HG02943 (cell line): ENCODE data around the gene ZNF169.
"Not testable (repeated sequence)": the region's sequence is repeated elsewhere in the genome, so short reads cannot be mapped to it uniquely, and the experiment has no call there.

Experiments
- ATAC-seq: cut with Tn5 transposase; IDR thresholded peaks from one replicate; pipeline ENCODE4 v1.9.1; 2021; ENCODE audit warnings: mild to moderate bottlenecking, low read depth, moderate library complexity; ENCODE audit not compliant: unreplicated experiment

Gene ZNF169

DNA sequence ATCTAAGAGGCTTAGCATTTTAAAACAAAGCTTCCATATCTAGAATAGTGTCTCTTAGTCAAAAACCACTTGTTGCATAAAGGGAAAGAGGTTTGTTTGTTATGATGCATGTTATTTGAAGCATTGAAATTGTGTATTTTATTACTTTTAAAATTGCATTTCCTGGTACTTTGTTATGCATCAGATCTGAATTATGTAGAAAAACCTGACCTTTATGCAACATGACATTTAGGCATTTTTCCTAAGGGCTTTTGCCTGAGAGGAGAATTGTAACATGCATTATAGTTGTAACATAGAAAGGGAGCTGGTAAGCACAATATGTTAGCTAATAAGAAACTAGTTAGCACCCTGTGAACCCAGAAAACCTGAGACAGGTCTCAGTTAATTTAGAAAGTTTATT lies 22.0 kb downstream of the ZNF169 start:
- no peak for ATAC-seq

DNA sequence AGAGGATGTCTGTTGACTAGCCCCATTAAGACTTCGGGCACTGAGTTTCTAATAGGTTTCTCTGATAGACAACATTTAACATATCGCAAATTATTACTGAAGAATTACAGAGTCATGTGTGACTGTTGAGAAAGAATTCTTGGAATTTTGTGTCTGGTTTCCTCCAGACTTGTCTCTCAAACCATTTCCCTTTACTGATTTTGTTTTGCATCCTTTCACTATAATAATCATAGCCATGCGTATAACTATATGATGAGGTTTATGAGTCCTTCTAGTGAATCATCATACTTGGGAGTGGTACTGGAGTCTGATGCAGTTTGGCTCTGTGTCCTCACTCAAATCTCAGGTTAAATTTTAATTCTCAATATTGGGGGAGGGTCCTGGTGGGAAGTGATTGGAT lies 27.0 kb downstream of the ZNF169 start:
- ATAC-seq, result no peak

DNA sequence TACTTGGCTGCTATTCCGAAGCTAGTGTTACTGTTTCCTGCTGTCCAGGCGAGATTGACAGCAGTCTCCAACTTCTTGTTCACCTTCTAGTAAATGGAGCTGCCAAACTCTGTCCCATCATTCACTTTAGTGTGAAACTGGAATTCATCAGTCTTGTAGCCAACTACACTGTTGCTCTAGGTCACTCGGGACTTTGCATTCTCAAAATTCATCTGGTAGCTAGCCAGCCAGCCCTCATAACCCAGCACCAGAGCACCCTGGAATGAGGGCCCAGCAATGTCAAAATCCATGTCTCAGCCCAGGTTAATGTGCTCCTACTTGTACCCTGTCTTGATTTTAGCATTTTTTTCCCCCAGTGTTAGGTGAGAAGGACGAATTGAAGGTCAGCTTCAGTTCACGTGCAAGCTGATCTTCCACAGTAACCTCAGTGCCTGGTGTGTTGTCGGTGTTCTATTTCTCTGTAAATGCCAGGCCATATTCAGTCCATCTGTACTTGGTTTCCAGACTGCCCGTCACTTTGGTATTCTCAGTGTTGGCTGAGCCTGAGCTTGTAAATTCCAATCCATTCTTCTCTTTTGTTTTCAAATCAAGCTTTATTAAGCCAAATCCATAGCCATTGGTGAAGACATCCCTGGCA lies 28.9 kb downstream of the ZNF169 start:
- ATAC-seq, result no peak

DNA sequence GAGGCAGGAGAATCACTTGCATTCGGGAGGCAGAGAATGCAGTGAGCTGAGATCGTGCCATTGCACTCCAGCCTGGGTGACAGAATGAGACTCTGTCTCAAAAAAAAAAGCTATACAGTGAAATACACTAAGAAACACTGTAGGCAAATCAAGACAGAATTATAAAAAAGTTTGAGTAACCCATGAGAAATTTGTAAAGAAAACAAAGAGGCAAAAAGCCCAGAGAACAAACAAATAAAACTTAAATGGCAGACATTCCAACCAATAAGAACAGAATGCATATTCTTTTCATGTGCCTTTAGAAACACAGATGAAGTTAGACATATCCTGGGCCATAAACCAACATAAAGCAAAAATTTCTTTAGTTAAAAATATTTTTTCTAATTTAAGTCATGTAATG lies 30.6 kb downstream of the ZNF169 start:
- ATAC-seq, result no peak

DNA sequence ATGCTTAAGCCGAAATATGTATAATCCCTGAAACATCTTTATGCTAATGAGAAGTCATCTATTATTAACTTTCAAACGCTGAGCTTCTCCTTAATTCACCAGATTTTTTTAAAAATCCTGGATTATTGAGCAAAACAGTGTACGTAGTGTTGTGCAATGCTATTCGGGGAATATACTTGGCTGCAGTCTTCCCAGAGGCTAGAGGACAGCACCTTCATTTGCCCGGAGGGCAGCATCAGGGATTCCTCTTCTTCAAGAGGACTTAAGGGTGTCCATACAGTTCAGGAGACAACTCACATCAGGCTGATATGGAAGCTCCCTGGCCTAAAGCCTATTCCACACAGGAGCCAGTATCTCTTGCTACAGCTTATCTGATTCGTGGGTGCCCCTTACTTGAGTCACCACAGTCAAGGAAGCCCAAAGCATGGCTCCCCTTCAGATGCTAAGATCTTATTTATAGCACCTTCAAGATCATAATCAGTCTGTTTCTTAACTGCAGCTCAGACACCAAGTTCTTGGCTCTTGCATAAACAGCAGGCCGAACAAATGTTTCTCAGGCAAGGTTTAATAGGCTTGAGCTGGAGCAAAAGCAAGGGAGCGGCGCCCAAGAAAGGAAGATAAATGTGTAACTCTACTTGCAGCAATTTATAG lies 40.0 kb downstream of the ZNF169 start:
- ATAC-seq, result no peak

DNA sequence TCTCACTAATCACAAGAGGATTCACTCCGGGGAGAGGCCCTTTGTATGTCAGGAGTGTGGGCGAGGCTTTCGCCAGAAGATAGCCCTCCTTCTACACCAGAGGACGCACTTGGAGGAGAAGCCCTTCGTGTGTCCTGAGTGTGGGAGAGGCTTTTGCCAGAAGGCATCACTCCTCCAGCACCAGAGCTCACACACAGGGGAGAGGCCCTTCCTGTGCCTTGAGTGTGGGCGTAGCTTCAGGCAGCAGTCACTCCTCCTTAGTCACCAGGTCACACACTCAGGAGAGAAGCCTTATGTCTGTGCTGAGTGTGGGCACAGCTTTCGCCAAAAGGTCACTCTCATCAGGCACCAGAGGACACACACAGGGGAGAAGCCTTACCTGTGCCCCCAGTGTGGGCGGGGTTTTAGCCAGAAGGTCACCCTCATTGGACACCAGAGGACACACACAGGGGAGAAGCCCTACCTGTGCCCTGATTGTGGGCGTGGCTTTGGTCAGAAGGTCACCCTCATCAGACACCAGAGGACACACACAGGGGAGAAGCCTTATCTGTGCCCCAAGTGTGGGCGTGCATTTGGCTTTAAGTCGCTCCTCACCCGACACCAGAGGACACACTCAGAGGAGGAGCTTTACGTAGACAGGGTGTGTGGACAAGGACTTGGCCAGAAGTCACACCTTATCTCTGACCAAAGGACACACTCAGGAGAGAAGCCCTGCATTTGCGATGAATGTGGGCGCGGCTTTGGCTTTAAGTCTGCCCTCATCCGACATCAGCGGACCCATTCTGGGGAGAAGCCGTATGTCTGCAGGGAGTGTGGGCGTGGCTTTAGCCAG lies 41.6 kb downstream of the ZNF169 start:
- no peak for ATAC-seq

DNA sequence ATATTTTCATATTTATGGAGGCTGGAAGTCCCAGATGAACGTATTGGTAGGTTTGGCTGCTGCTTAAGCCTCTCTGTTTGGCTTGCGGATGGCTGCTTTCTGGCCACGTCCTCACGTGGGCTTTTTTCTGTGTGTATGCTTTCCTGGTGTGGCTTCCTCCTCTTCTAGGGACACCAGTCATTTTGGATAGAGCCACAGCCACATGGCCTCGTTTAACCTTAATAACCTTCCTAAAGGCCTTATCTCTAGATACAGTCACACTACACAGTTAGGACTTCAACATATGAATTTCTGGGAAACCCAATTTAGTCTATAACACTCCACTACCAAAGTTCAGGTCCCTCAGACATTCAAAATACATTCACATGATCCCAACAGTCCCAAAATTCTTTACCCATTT lies 42.5 kb downstream of the ZNF169 start:
- ATAC-seq, result no peak

DNA sequence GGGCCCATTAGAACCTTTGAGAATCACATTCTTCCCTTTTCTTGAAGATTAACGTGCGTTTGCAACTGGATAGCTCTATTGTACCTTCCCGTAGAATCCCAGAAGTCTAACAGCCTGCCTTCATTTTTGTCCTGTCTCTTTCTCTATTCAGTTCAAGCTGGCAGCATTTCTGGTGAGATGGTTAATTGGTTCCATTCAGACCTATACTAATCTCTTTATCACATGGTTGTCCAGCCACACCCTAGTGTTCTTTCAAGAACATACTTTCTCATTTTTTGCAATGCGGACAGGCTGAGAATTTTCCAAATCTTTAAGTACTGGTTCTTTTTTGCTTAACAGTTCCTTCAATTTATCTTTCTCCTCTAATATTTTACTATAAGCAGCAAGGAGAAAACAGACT lies 43.3 kb downstream of the ZNF169 start:
- ATAC-seq, result no peak

DNA sequence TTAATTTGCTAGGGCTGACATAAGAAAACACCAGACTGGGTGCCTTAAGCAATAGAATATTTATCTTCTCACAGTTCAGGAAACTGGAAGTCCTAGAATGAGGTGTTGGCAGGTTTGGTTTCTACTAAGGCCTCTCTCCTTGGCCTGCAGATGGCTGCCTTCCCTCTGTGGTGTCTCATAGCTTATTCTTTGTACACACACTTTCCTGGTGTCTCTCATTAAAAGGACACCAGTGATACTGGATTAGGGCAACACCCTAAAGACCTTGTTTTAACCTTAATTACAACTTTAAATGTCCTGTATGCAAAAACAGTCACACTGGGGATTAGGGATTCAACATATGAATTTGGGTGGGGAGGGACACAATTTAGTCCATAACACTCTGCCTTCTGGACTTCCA lies 44.2 kb downstream of the ZNF169 start:
- ATAC-seq, result no peak

DNA sequence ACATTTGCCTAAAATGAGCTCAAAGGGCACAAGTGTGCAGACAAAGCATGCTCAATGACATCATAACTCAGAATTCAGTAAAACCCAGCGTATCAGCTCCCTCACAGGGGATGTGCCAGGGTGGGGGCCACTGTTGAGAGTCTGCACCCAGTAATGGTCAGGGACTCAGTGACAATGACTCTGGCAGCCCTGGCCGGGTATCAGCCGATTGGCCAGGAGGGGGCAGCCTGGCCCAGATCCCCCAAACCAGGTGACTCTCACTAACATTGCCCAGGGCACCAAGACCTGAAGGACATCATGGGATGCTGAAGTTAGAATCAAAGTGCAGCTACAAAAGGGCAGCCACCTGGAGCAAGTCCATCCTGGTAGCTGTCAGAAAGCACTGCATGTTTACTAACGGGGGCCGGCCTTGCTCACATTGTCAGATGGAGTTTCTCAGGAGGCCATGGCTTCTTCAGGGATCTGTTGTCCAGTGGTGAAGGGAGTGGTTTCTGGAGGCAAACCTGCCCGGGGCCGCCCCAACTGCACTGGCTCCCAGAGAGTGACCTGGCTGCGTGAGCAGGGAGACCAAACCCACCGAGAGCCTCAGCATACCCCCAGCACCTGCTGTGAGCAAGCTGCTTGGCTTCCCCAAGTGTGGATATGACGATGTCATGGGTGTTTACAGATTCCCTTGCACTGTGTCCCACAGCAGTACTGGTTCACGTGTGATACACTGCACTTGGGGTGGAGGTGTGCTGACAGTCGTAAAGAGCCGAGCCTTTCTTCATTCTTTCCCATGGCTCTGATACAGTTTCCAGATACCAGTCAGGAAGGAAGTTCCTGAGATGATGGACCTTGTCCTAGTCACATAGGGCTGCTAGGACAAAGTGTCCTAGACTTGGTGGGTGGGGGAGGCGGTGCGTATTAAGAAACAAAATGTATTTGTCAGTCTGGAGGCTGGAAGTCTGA lies 56.2 kb downstream of the ZNF169 start:
- not testable (repeated sequence) for ATAC-seq

DNA sequence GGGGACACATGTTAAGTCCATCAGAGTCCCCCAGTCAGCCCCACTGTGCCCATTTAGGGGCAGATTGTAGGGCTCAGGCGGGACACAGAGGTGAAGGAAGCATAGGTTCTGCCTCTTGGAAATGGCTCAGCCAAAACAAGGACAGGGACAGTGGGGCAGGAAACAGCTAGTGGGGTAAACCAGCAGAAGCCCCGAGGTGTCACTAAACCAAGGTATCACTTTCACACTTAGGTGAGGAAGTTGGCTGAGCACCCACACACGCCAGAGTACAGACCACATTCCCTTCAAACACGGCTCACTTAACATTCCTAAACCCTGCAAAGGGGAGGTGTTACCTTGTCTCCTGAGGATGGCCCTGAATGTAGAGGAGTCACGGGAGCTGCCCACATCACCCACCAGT lies 57.1 kb downstream of the ZNF169 start:
- not testable (repeated sequence) for ATAC-seq

DNA sequence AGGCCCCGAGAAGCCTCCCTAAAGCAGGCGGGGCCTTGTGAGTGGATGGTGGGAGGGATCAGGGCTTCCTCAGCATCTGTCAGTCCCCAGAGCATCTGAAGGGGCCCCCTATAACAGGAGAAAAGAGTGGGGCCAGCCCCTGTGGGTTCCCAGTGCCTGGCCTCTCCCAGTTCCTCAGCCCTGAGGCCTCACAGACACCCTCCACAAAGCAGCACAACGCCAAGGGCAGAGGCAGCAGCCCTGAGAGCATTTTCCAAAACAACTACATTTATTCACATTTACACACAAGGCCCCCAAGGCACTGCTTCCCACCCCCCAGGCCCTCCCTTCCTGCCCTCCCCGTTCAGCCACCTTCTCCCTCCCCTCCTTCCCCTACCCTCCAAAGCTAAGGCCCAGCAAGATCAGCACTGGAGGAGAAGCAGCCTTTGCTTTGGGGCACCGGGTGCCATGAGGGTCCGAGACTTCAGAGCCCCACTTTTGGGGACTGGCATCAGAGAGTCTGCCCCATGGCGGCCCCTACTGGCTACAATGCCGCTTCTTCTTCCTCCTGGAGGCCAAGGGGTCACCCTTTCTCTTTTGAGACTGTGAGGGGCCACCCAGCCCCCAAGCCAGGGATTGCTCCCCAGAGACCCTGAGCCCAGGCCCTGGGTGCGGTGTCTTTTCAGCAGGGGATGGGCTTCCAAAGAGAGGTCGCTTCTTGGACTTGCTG lies 59.0 kb downstream of the ZNF169 start:
- ATAC-seq, result not testable (repeated sequence)

DNA sequence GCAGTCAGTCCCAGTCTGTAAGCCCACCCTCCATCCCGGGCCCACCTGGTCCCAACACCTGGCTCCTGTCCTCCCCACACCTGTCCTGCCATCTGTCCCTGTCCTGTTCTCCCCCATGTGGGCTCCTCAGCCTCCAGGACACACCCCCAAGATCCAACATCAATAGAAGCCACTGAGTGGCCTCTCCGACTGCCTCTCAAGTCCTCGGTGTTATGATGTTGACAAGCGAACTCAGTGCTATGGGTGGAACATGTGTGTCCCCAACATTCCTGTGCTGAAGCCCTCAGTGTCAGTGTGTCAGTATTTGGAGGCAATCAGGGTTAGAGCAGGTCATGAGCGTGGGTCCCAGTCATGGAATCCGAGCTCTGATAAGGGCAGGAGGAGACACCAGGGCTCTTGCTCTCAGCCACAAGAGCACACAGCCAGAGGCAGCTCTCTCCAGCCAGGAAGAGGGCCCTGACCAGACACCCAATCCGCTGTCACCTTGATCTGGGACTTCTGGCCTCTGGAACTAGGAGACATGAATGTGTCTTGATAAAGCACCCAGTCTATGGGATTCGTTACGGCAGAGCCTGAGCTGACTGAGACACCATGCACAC lies 63.3 kb downstream of the ZNF169 start:
- ATAC-seq, result not testable (repeated sequence)

DNA sequence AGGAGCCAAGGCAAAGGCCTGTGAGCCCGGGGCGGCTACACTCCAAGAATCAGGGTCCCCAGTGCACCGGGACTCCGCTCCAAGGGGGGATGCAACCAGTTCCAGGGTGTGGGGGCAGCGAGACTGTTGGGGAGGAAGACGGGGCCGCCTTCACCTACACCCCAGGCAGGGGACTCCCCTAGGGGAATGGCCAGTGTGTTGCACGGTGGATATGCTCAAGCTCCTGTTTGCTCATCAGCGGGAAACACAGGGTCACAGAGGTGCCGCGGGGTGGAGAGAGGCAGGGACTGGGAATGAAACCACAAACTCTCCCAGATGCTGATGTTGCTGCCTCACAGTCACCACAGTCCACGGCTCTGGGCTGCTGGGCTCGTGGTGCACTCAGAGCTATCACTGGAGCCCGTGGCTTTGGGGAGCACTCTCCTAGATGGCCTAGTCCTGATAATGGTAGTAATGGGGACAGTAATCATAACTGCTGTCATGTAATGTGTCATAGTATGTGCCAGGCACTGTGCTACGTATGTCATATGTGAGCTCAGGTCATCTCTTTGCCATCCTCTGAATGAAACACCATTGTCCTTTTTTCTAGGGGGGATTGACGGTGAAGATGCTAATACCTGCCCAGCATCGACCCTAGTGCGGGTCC lies 64.2 kb downstream of the ZNF169 start:
- not testable (repeated sequence) for ATAC-seq

DNA sequence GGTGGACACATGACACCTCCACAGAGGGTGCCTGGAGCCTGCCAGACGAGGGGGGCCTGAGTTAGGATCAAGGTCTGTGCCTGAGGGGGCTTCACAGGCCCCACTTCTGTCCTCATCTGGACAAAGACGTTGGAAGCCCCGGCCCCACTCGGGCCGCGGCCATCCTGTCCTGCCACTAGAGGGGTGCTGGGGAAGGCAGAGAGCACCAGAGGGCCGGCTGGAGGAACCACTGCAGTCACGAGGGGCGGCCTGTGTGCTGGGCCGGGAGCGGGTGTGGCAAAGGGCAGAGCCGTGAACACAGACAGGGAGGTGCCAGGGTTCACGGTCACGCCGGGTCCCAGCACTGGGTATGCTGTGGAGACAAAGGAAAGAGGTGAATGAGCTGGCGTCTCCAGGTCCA lies 66.5 kb downstream of the ZNF169 start:
- ATAC-seq, result not testable (repeated sequence)

DNA sequence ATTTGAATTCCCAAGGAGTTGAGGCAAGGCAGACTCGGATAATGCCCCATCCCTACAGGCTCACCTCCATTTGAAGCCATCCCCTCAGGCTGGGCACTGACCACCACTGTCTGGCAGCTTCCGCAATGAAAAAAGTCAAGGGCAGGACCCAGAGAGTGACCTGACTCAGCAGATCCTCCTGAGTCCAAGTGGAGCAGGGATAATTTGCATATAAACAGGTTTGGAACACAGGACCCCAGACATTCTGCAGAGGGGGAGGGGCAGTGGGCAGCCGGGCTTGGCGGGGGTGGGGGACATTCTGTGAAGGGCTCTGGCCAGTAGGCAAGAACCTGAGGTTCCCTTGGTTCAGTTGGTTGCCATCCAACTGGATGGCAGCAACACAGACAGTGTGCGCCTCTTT lies 69.4 kb downstream of the ZNF169 start, which contains the start of gene NUTM2F:
TSS of gene NUTM2F (minus strand) at position 101 of the 400 bp plus-strand sequence. CDS start at position 80, 21 bp downstream.
- ATAC-seq, result not testable (repeated sequence)

DNA sequence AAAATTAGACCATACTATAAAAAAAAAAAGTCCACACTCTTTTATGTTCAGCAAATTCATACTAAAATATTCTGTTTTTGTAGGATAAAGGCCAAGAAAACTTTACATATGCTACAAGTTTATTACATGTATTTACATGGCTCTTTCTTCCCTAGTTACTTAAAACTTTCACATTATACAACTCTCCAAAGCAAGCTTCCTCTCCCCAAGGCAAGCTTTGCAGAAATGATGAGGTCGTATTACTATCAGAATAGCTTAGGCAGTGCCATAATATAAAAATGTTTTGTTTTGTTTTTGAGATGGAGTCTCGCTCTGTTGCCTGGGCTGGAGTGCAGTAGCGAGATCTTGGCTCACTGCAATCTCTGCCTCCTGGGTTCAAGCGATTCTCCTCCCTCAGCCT lies 77.3 kb downstream of the ZNF169 start:
- ATAC-seq, result not testable (repeated sequence)

DNA sequence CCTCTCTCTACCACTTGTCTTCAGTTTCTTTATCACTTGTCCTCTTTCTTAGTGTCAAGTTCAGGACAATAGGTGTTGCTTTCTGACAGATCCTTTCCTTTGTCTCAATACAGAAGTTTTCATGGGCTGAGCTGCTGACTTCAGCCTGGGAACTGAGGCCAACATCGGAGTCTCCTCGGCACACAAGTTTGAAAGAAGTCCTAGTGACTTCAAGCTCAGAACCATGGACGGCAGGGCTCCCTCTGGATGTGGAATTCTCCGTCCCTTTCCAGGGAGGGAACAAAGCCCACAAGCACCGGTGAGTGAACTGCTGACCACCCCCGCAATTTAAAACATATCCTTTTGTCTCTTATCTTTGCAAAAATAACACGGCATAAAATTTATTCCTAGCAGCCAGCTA lies 79.6 kb downstream of the ZNF169 start:
- not testable (repeated sequence) for ATAC-seq

DNA sequence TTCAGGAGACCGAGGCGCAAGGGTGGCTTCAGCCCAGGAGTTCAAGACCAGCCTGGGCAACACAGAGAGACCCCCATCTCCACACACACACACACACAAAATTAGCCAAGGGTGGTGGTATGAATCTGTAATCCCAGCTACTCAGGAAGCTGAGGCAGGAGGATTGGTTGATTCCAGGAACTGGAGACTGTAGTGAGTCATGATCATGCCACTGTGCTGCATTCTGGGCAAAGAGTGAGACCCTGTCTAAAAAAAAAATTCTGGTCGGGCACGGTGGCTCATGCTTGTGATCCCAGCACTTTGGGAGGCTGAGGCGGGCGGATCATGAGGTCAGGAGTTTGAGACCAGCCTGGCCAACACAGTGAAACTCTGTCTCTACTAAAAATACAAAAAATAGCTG lies 80.6 kb downstream of the ZNF169 start:
- ATAC-seq, result not testable (repeated sequence)
